Upper lobe of right lung (tissue), 1 donor: ENCODE data around the gene INSC. TPM values are rescaled to one million over a fixed set of nuclear protein-coding genes. Genes with fewer than 3 reads are reported as not detected.

Experiments
- ATAC-seq: fragments of 200-7000 bp; cut with Tn5 transposase; one replicate; pipeline ENCODE4 v1.9.1; 2020; ENCODE audit warnings: mild to moderate bottlenecking, moderate library complexity
- DNase-seq: peaks from one replicate; pipeline ENCODE4 v3.0.0-alpha.2; 2020
- H3K27ac ChIP-seq: fragments of 200-600 bp; one replicate; pipeline ENCODE4 v1.8.0; 2022
- H3K27me3 ChIP-seq: fragments of 200-600 bp; one replicate; pipeline ENCODE4 v1.8.0; 2022; ENCODE audit warnings: mild to moderate bottlenecking
- H3K36me3 ChIP-seq: fragments of 200-600 bp; one replicate; pipeline ENCODE4 v1.8.0; 2022
- H3K4me1 ChIP-seq: fragments of 200-600 bp; one replicate; pipeline ENCODE4 v1.8.0; 2022
- H3K4me3 ChIP-seq: fragments of 200-600 bp; one replicate; pipeline ENCODE4 v1.8.0; 2022; ENCODE audit warnings: mild to moderate bottlenecking
- H3K9me3 ChIP-seq: fragments of 200-600 bp; one replicate; pipeline ENCODE4 v1.8.0; 2022
- intact Hi-C: fragments of 100-400 bp; cut with DNase I; formaldehyde crosslinking; loops from one replicate; pipeline ENCODE4 v1.11.0; 2022
- total RNA-seq: library from RNA; stranded (reverse); fragmentation: NEBNext Ultra II Directional; extraction: Animal tissue kit (Norgen Biotek cat#: 25700); gene quantifications from one replicate; pipeline ENCODE4 v1.2.1, GENCODE V29; 2021
- TF ChIP-seq, protein P1 (sequence below): fragments of 200-600 bp; IDR thresholded peaks from one replicate; pipeline ENCODE4 v1.8.0; 2022; ENCODE audit warnings: antibody characterized with exemption
- donor health status: DM: no; HTN: yes; CAD: no; lungs with severe emphysema.

The INSC gene
- total RNA-seq, 1 donor from 2014 or later, result 0.96 TPM

DNA sequence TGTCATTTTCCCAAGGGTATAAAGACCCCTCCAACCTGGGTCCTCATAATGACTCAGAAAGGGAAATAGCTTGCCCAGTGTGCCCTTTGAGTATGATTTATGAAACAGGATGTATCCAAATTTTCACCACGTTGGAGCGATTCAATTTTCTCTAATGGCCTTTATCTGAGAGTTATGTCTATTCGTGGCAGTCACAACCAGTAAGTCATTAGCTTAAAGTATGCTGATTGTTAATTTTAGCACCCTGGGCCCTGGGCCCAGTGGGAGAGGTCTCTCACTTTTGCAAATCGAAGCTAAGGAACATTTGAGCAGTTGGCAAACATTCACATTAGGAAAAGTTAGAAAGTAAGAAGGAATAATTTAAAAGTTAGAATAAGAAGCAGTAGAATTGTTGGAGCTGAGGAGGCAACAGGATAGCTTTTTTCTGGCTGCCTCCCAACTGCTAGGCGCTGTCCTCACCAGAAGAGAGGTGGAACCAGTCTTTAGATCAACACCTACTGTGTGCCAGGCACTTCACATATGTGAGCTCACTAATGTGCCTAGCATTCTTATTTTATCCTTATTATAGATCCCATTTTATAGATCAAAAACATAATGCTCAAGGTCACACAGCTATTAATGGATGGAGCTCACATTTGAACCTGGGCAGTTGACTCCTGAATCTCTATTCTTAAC is 24.5 kb downstream of the INSC start:
- ATAC-seq (no peak), DNase-seq (no peak)
- Histone ChIP-seq H3K4me3 (no peak overlapping the region), H3K4me1 (no peaks in the 10 kb centered on the region), H3K27me3 (peaks cover 6% of the 10 kb centered on the region), H3K9me3 (no peaks in the 10 kb centered on the region), H3K27ac (no peak overlapping the region), H3K36me3 (no peaks in the 10 kb centered on the region)
- intact Hi-C loops, result no loop called here
- TF ChIP-seq, protein P1, sequence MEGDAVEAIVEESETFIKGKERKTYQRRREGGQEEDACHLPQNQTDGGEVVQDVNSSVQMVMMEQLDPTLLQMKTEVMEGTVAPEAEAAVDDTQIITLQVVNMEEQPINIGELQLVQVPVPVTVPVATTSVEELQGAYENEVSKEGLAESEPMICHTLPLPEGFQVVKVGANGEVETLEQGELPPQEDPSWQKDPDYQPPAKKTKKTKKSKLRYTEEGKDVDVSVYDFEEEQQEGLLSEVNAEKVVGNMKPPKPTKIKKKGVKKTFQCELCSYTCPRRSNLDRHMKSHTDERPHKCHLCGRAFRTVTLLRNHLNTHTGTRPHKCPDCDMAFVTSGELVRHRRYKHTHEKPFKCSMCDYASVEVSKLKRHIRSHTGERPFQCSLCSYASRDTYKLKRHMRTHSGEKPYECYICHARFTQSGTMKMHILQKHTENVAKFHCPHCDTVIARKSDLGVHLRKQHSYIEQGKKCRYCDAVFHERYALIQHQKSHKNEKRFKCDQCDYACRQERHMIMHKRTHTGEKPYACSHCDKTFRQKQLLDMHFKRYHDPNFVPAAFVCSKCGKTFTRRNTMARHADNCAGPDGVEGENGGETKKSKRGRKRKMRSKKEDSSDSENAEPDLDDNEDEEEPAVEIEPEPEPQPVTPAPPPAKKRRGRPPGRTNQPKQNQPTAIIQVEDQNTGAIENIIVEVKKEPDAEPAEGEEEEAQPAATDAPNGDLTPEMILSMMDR, result no peak

DNA sequence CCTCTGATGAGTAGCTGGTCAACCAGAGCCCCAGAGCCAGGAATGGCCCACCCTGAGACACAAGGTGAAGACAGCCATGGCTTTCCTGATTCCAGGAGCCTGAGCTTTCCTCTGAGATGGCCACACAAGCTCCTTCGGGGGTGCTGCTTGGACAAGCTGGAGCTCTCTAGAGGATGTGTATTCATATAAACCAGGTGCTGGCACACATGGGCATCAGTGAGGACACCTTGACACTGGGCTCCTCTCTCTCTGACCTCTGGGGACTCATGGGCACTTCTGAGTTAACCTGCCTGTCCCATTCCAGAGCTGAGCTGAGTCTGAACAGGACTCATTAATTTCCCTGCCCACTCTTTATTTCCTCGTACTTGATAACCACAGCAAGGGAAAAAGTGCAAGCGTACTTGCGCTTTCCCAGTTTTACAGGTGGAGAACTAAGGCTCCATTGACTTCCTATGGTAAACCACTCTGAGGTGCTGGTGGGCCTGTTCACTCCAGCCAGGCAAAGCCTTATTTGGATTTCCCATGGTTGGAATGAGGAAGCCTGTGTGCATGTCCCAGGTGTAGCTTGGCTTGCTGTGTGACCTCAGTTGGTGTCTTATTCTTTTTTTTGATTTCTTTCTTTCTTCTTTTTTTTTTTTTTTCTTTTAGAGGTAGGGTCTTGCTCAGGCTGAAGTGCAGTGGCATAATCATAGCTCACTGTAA is 25.4 kb downstream of the INSC start:
- Histone ChIP-seq H3K4me1 (no peaks in the 10 kb centered on the region), H3K36me3 (no peaks in the 10 kb centered on the region), H3K4me3 (no peak overlapping the region), H3K27ac (no peak overlapping the region), H3K9me3 (no peaks in the 10 kb centered on the region), H3K27me3 (peaks cover 6% of the 10 kb centered on the region)
- TF ChIP-seq, protein P1, result no peak
- ATAC-seq (no peak), DNase-seq (no peak)
- intact Hi-C loops, result no loop called here

- Histone ChIP-seq H3K4me3 (no peak overlapping the region), H3K27ac (no peak overlapping the region), H3K4me1 (no peaks in the 10 kb centered on the region), H3K27me3 (no peaks in the 10 kb centered on the region), H3K9me3 (no peaks in the 10 kb centered on the region), H3K36me3 (no peaks in the 10 kb centered on the region)
- intact Hi-C loops, result no loop called here
- no peak for ATAC-seq
- no peak for DNase-seq
- TF ChIP-seq, protein P1, result no peak
Observed at GRCh38 chr11:15141381-15141780, 26.7 kb downstream of the INSC start.

DNA sequence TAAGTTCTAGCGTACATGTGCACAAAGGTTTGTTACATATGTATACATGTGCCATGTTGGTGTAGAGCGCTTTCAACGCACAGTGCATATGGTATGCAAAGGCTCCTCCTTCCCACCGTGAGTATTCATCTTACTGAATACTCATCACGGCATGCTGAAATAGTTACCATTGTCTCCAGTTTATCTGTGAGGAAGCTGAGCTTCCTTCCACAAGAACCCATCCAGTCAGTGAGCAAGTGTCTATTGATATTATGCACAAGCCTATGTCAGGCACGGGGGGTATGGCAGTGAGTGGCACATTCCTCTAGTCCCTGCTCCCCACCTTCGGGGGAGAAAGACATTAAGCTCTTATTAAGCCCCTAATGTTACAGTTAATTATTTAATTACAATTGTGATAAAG is 28.1 kb downstream of the INSC start:
- intact Hi-C loops, result no loop called here
- Histone ChIP-seq H3K4me1 (no peaks in the 10 kb centered on the region), H3K36me3 (no peaks in the 10 kb centered on the region), H3K9me3 (no peaks in the 10 kb centered on the region), H3K27ac (no peak overlapping the region), H3K4me3 (no peak overlapping the region), H3K27me3 (no peaks in the 10 kb centered on the region)
- DNase-seq, result no peak
- ATAC-seq, result no peak
- TF ChIP-seq, protein P1, result no peak

DNA sequence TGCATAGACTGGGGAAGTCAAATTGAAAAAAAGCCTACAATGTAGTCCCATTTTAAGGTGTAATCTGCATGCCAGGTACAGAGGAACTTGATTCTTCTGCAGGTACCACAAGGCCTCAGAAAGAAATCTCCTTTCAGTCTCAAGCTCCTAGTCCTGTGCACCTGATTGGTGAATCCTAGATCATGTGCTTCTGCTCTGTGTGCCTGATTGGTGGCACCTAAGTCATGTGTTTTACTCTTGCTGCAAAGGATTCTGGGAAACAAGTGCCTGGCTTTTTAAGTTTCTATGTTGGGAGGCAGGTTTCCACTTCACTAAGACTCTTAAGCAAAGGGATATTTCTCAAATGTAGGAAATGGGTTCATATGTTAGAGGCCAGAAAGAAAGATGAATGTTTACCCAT is 29.1 kb downstream of the INSC start:
- intact Hi-C loops, result no loop called here
- TF ChIP-seq, protein P1, result no peak
- H3K4me1 ChIP-seq, result no peaks in the 10 kb centered on the region
- DNase-seq (no peak), ATAC-seq (no peak)
- H3K9me3 ChIP-seq, result no peaks in the 10 kb centered on the region
- H3K27me3 ChIP-seq, result no peaks in the 10 kb centered on the region
- H3K4me3 ChIP-seq, result no peak overlapping the region
- no peaks in the 10 kb centered on the region for H3K36me3 ChIP-seq
- no peak overlapping the region for H3K27ac ChIP-seq
